Activated T-helper 9 cell treated with anti-CD3 and anti-CD28 coated beads, Interleukin-2, amount 50 U/mL, for 16 hours (primary cell): ENCODE measurements around the gene TOR4A.

ENCODE experiments used
- DNase-seq: peaks from one replicate; pipeline ENCODE4 v3.0.0-alpha.2; 2020; ENCODE audit warnings: low read depth

TOR4A gene

GRCh38 chr9:137295238-137295811 lies 17.8 kb downstream of the TOR4A start:
- DNase-seq, result peak; percentile 39

- DNase-seq, result no peak
Observed at GRCh38 chr9:137295849-137296669, 18.5 kb downstream of the TOR4A start.

- no peak for DNase-seq
Observed at GRCh38 chr9:137296670-137297664, 19.4 kb downstream of the TOR4A start.

- DNase-seq, result no peak
Observed at GRCh38 chr9:137297966-137298365, 20.4 kb downstream of the TOR4A start.

GRCh38 chr9:137298401-137299202 lies 21.1 kb downstream of the TOR4A start:
- DNase-seq, result no peak

- DNase-seq, result no peak
Observed at GRCh38 chr9:137299203-137299565, 21.7 kb downstream of the TOR4A start.

GRCh38 chr9:137299938-137300337 lies 22.4 kb downstream of the TOR4A start:
- DNase-seq, result no peak

GRCh38 chr9:137300567-137301080 lies 23.1 kb downstream of the TOR4A start:
- DNase-seq, result no peak

- DNase-seq, result no peak
Observed at GRCh38 chr9:137301081-137301947, 23.8 kb downstream of the TOR4A start.

- DNase-seq, result peak; percentile 90
Observed at GRCh38 chr9:137302118-137302448, 24.6 kb downstream of the TOR4A start, which contains the start of gene NRARP. Gene NRARP, minus strand, starts transcription at chr9:137302271. Its CDS starts 343 bp downstream, at chr9:137301928.

- DNase-seq, result no peak
Observed at GRCh38 chr9:137302449-137303150, 25.1 kb downstream of the TOR4A start.

- no peak for DNase-seq
Observed at GRCh38 chr9:137303151-137303892, 25.8 kb downstream of the TOR4A start.

GRCh38 chr9:137303893-137304382 lies 26.4 kb downstream of the TOR4A start:
- no peak for DNase-seq

GRCh38 chr9:137304383-137305059 lies 27.0 kb downstream of the TOR4A start:
- no peak for DNase-seq

GRCh38 chr9:137305060-137305797 lies 27.7 kb downstream of the TOR4A start:
- DNase-seq, result peak; percentile 44

GRCh38 chr9:137305798-137306065 lies 28.2 kb downstream of the TOR4A start:
- no peak for DNase-seq

GRCh38 chr9:137306066-137306849 lies 28.7 kb downstream of the TOR4A start:
- DNase-seq, result no peak
